Coronary artery (tissue), 2 donors: ENCODE data around the gene ANKAR.

ENCODE experiments used
- DNase-seq: peaks from one replicate; pipeline ENCODE4 v3.0.0-alpha.2; 2017; ENCODE audit warnings: low spot score
- H3K27ac ChIP-seq, 2 donors: fragments of 200-600 bp; sonication (generic); one replicate each; pipeline ENCODE4 v1.5.1; 2016 to 2019
- H3K4me3 ChIP-seq: fragments of 200-600 bp; sonication (generic); 2 replicates; pipeline ENCODE4 v1.5.1; 2016; ENCODE audit warnings: mild to moderate bottlenecking, moderate library complexity
- TF ChIP-seq, protein P1 (sequence below): fragments of 200-600 bp; sonication (generic); IDR thresholded peaks from one replicate; pipeline ENCODE4 v1.5.1; 2019; ENCODE audit warnings: antibody characterized with exemption

The ANKAR gene

DNA sequence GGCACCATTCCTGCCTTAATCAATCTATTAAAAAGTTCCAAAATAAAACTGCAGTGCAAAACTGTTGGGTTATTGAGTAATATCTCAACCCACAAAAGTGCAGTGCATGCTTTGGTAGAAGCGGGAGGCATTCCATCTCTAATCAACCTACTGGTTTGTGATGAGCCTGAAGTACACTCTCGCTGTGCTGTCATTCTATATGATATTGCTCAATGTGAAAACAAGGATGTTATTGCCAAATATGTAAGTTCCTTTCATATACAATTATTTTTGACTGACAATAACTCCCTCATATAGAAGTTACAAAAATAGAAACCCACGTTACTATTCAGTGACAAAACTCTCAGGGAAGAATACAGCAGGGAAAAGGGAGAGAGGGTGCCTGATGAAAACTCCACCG is 45.1 kb downstream of the ANKAR start:
- TF ChIP-seq, protein P1, sequence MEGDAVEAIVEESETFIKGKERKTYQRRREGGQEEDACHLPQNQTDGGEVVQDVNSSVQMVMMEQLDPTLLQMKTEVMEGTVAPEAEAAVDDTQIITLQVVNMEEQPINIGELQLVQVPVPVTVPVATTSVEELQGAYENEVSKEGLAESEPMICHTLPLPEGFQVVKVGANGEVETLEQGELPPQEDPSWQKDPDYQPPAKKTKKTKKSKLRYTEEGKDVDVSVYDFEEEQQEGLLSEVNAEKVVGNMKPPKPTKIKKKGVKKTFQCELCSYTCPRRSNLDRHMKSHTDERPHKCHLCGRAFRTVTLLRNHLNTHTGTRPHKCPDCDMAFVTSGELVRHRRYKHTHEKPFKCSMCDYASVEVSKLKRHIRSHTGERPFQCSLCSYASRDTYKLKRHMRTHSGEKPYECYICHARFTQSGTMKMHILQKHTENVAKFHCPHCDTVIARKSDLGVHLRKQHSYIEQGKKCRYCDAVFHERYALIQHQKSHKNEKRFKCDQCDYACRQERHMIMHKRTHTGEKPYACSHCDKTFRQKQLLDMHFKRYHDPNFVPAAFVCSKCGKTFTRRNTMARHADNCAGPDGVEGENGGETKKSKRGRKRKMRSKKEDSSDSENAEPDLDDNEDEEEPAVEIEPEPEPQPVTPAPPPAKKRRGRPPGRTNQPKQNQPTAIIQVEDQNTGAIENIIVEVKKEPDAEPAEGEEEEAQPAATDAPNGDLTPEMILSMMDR = no peak
- no peak overlapping the region for H3K27ac ChIP-seq
- no peak for DNase-seq

DNA sequence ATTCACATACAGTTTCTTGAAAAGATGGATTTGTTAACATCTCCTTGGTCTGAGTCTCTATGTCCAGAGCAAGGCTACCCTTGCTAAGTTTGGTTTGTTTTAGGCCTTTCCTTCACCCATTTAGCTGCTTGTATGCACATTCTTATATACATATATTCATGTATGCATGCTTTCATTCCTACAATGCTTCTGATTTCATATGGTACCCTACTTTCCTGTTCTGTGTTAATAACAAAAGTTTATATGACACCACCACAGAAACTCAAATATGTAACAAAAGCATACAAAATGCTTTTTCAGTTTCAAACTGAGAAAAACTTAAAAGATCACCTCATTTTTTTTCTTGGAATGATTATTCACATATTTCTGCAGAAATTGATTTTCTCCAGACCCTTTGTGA is 48.7 kb downstream of the ANKAR start:
- Histone ChIP-seq H3K27ac (no peak overlapping the region), H3K4me3 (no peak overlapping the region)
- TF ChIP-seq, protein P1 = no peak
- DNase-seq = no peak

More for the DNA sequence above, 45.1 kb downstream of the ANKAR start:
- no peak overlapping the region for H3K4me3 ChIP-seq
